ENCODE measurements around the gene KANSL1.
"Not testable (repeated sequence)": the region's sequence is repeated elsewhere in the genome, so short reads cannot be mapped to it uniquely, and the experiment has no call there.

KANSL1 gene

DNA sequence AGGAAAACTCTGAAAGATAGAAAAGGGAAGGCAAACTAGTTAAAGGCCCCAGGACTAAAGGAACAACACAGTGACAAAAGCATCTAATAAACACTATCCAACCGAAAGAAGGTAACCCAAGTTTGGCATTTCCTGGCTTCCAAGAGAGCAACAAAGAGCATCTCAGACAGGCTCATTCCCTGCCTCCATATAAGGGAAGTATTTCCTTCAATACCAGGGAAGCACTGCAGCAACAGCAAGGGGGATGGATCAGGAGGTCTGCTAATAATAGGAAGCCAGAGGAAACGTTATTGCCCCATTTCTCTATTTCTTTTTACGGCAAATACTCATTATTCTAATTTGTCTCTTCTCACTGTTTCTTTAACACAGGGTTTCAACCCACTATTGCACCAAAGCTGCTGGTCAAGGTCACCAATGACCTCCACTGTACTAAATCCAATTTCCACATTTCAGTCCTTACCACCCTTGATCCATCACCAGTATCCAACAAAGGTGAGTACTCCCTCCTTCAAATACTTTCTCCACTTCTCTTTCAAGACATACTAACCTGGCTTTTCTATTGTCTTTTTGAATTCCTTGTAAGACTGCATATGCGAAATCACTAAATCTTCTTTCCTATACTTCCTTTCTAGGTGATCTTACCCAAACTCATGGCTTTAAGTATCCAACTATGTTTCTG, 86.1 kb downstream of the KANSL1 start:
- no peak for TF ChIP-seq ZFX (IDR thresholded peaks at IDR 0.05)
- TF ChIP-seq, protein P1, sequence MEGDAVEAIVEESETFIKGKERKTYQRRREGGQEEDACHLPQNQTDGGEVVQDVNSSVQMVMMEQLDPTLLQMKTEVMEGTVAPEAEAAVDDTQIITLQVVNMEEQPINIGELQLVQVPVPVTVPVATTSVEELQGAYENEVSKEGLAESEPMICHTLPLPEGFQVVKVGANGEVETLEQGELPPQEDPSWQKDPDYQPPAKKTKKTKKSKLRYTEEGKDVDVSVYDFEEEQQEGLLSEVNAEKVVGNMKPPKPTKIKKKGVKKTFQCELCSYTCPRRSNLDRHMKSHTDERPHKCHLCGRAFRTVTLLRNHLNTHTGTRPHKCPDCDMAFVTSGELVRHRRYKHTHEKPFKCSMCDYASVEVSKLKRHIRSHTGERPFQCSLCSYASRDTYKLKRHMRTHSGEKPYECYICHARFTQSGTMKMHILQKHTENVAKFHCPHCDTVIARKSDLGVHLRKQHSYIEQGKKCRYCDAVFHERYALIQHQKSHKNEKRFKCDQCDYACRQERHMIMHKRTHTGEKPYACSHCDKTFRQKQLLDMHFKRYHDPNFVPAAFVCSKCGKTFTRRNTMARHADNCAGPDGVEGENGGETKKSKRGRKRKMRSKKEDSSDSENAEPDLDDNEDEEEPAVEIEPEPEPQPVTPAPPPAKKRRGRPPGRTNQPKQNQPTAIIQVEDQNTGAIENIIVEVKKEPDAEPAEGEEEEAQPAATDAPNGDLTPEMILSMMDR (conservative IDR thresholded peaks at IDR 0.05), result no peak

GRCh38 chr17:46102806-46103205, 90.4 kb downstream of the KANSL1 start:
- H3K27ac ChIP-seq, result not testable (repeated sequence)

More for the DNA sequence above, 86.1 kb downstream of the KANSL1 start:
- H3K27ac ChIP-seq, result peak overlapping the region; percentile 77; the same call in 1 of the 2 replicates

GRCh38 chr17:46101785-46102617, 91.2 kb downstream of the KANSL1 start:
- peak overlapping the region; percentile 44; the same call in 1 of the 2 replicates for H3K27ac ChIP-seq

DNA sequence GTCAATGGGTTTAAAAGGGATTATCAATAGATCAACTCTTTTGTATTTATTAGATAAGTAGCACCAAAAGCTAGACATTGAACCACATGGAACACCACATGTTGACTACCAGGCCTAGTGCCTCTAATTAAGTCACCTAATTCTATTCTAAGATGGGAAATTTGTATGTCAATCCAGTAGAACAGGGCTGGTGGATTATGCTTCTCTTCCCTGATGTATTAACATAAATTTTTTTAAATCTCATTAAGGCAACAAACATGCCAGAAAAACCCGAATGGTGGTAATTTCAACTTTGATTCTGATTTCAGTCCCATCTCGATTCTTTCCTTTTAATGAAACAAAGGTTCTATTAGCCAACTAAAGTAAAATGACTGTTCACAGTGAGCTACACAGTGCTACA, 92.6 kb downstream of the KANSL1 start:
- no peak overlapping the region; the same call in 1 of the 2 replicates for H3K27ac ChIP-seq
- TF ChIP-seq ZFX (IDR thresholded peaks at IDR 0.05), result no peak
- TF ChIP-seq, protein P1 (conservative IDR thresholded peaks at IDR 0.05), result no peak

DNA sequence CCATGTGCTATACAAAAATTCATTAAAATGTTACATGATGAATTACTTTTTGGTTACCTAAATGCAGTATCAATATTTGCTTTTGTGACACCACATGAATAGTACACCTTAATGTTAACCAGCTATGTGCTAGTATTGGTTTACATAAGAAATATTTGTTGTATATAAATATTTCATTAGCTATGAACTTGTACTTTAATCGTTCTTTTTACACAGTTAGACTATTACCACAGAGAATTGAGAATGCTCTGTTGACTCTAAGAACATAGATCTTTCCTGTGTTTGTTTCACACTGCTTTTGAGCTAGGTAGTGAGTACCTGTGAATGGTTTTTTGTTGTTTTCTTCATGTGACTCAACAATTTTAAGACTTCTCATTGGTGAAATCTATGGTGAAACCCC, 93.4 kb downstream of the KANSL1 start:
- no peak for TF ChIP-seq ZFX (IDR thresholded peaks at IDR 0.05)
- TF ChIP-seq, protein P1 (conservative IDR thresholded peaks at IDR 0.05), result no peak
- H3K27ac ChIP-seq, result peak overlapping the region; percentile 42; the same call in 1 of the 2 replicates

- H3K27ac ChIP-seq, result no peak overlapping the region
- TF ChIP-seq, protein P1 (conservative IDR thresholded peaks at IDR 0.05), result no peak
- no peak for TF ChIP-seq ZFX (IDR thresholded peaks at IDR 0.05)
Observed at GRCh38 chr17:46097497-46097896, 95.7 kb downstream of the KANSL1 start.

GRCh38 chr17:46092991-46093390, 100.2 kb downstream of the KANSL1 start:
- no peak overlapping the region for H3K27ac ChIP-seq
- no peak for TF ChIP-seq ZFX (IDR thresholded peaks at IDR 0.05)
- TF ChIP-seq, protein P1 (conservative IDR thresholded peaks at IDR 0.05), result no peak

GRCh38 chr17:46090871-46091270, 102.4 kb downstream of the KANSL1 start:
- no peak overlapping the region for H3K27ac ChIP-seq
- TF ChIP-seq, protein P1 (conservative IDR thresholded peaks at IDR 0.05), result no peak
- TF ChIP-seq ZFX (IDR thresholded peaks at IDR 0.05), result no peak
